GM18499 (cell line): ENCODE measurements around the gene C1QTNF9.
"Not testable (repeated sequence)": the region's sequence is repeated elsewhere in the genome, so short reads cannot be mapped to it uniquely, and the experiment has no call there.

Source experiments
- ATAC-seq: cut with Tn5 transposase; IDR thresholded peaks from one replicate; pipeline ENCODE4 v1.9.1; 2021; ENCODE audit warnings: moderate number of reproducible peaks; ENCODE audit not compliant: insufficient read depth, unreplicated experiment

The C1QTNF9 gene

DNA sequence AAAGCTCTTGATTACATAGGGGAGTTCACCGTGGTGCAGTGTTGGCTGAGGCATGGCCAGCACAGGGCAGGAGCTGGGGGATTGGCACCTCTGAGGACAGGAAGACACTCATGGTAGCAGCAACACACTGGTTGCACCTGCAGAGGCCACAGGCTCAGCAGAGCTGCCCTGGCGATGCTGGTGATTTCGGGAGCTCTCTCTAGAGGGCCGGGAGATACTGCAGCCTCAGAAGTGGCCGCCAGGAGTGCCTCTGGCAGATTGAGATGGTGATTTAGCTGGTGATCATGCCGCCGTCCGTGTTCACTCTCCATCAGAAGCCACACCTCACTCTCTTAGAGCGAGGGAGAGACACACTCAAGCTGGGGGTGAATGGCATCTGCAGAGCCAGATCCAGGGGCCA, 49.9 kb downstream of the C1QTNF9 start:
- ATAC-seq, result not testable (repeated sequence)

DNA sequence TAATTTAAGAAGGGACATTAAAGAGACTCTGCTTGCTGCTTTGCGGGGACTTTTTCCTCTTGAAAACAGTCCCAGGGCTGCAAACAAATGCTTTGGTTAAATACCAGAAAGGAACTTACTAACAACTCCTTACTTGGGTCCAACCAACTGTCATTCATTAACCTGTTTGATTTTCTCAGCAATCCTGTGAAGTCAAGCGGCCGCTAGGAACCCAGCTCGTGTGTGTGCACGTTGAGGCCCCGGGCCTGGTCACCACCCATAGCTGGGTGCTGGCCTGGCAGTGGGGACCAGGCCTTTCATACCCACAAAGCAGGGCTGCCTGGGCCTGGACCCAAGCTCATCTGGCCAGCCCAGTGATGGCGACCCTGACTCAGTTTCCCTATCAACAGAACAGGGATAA, 50.7 kb downstream of the C1QTNF9 start:
- ATAC-seq, result no peak

DNA sequence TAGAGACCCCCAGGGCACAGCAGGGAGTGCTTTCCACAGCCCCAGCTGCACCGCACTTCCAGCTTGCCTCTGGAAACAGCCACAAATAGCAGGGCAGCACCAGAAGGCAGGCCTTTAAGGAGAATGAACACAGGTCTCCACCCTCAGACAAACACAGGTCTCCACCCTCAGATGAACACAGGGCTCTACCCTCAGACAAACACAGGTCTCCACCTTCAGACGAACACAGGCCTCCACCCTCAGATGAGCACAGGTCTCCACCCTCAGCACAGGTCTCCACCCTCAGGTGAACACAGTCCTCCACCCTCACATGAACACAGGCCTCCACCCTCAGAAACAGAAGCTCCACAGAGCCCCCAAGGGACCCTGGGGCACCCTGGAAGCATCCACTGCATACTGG, 51.7 kb downstream of the C1QTNF9 start:
- no peak for ATAC-seq

DNA sequence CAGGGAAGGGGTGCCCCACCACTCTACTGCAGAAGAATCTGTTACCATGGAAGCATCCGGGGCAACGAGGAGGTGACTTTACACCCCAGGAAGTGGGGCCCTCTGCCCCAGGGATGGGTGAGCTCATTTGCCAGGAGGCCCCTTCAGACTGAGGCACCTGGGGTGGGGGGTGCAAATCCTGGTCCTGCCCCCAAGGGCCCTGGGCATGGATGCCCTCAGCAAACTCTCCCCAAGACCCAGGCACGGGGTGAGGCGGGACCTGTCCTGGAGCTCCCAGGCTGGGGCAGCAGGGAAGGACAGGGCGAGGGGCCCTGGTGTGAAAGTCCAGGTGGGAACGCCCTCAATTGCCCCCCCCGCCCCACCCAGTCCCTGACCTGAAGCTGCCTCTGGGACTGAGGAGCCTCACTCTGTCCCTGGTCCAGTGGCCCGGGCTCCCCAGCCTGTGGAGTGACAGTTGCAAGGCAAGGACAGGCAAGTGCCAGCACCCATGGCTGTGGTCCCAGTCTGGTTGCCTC, 52.5 kb downstream of the C1QTNF9 start:
- ATAC-seq, result no peak

DNA sequence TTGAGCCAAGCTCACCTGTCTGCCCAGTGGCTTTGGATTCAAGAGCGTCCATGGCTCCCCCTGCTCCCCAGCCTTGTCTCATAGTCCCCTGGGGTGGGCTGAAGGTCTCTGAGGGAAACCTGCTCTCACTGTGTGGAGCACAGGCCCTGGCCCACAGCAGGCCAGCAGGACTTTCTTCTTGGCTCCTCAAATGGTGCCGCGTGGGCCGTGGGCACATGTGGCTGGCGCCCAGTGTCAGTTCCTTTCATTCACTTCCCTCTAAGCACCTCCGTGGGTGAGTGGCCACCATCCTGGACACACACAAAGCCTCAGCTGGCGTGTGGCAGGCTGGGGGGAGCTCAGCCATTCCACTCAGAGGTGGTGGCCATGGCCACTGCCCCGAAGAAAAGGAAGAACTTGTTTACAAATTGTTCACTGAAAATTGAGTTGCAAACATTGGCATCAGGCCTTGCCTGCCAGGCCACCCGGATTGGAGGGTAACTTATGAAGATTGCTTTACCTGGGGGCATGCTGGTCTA, 53.1 kb downstream of the C1QTNF9 start:
- ATAC-seq, result no peak

DNA sequence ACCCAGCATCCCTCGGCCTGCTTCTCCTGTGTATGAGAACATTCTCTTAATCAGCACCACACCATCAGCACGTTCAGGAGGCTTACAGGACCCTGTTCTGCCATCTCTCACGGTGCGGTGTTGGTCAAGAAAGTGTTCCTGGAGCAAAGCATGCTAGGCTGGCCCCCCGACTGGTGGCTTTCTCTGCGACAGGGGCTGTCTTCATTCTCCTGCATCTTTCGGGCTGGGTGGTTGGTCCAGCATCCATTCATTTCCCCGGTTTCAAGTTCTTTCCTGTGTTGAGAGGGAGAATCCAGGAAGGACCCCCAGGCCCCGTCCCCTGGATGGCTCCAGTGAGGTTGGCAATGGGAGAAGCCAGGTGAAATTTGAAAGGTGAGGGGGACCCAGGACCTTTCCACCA, 55.8 kb downstream of the C1QTNF9 start:
- no peak for ATAC-seq

DNA sequence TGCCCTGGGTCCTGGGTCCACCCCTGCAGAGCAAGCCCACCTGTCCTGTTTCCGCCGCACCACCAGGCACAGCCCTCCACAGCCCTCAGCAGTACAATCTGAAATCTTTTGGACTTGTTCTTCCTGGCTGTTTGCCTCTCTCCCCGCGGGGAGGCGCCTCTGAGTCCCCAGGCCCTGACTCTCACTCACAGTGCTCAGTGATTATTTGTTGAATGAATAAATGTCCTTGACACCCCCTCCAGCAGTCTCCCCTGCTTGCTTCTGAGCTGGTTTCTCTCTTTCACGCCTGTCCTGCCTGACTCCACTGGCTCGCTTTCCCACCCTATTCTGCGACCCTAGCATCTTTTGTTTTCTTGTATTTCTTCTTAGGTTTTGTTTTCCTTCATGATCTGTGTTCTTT, 56.9 kb downstream of the C1QTNF9 start:
- not testable (repeated sequence) for ATAC-seq

DNA sequence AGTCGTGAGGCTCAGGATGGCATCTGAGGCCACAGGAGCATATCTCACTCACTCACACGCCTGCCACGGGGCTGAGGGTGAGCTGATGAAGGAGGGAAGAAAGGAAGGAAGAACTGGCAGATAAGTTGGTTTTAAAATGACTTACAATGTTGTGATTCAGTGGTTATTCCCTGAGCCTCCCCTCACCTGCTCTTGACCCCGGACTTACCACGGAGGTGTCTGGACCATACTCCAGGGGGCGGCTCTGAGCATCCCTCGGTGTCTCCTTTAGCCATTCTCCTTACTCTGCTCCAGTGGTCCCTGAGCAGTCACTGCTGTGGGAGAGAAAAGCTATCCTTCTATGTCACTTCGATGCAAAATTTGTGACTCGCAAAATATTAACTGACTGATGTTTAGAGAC, 61.9 kb downstream of the C1QTNF9 start:
- ATAC-seq, result not testable (repeated sequence)
